H1 (cell line): ENCODE measurements around the gene OGFR. TPM values are rescaled to one million over a fixed set of nuclear protein-coding genes. Genes with fewer than 3 reads are reported as not detected.

Experiments used
- CTCF ChIA-PET: fragments of 300-600 bp; sonication (Branson Sonifier 250); formaldehyde crosslinking; loops from one replicate; lab custom pipeline; 2021; ENCODE audit not compliant: partially characterized antibody; lab: Charles Lee
- POLR2A ChIA-PET: fragments of 300-600 bp; sonication (Branson Sonifier 250); formaldehyde crosslinking; loops from one replicate; lab custom pipeline; 2021; ENCODE audit warnings: inconsistent platforms; ENCODE audit not compliant: partially characterized antibody; lab: Charles Lee
- DNase-seq, 2 experiments: peaks; one replicate each; pipeline versions ENCODE4 v3.0.0 to v3.0.0-alpha.2; 2010 to 2022; ENCODE audit warnings: low spot score in 2 of 2, low read depth in 1 of 2, mixed read lengths in 1 of 2
- FAIRE-seq: peaks from 2 replicates; lab custom pipeline; 2011; peaks lifted over from hg19 to GRCh38; lab: Jason Lieb, UNC
- H2AFZ ChIP-seq: 2 replicates; pipeline ENCODE4 v1.8.1; 2012; ENCODE audit warnings: low read length, inconsistent platforms
- H2AK5ac ChIP-seq: 2 replicates; pipeline ENCODE4 v1.6.1; 2013; ENCODE audit warnings: low read depth, low read length
- H2BK120ac ChIP-seq: replicated peaks from 2 replicates; pipeline ENCODE3; 2013; ENCODE audit warnings: low read depth, low read length, inconsistent platforms
- H2BK12ac ChIP-seq: 2 replicates; pipeline ENCODE4 v1.6.1; 2013; ENCODE audit warnings: low read depth, low read length
- H2BK15ac ChIP-seq: 2 replicates; pipeline ENCODE4 v1.6.1; 2013; ENCODE audit warnings: low read length
- H2BK20ac ChIP-seq: 2 replicates; pipeline ENCODE4 v1.6.1; 2013; ENCODE audit warnings: low read length
- H2BK5ac ChIP-seq: 2 replicates; pipeline ENCODE4 v1.6.1; 2013; ENCODE audit warnings: low read depth, low read length
- H3K14ac ChIP-seq: 2 replicates; pipeline ENCODE4 v1.6.1; 2013; ENCODE audit warnings: inconsistent platforms; ENCODE audit not compliant: insufficient read length
- H3K18ac ChIP-seq: 2 replicates; pipeline ENCODE4 v1.6.1; 2013; ENCODE audit warnings: low read length; ENCODE audit errors: extremely low read depth
- H3K23ac ChIP-seq: 2 replicates; pipeline ENCODE4 v1.6.1; 2013; ENCODE audit warnings: inconsistent platforms; ENCODE audit not compliant: insufficient read length
- H3K23me2 ChIP-seq: 2 replicates; pipeline ENCODE4 v1.6.1; 2013; ENCODE audit warnings: low read depth, low read length
- H3K27ac ChIP-seq: 2 replicates; pipeline ENCODE4 v1.6.1; 2011; ENCODE audit warnings: low read depth, low read length, inconsistent platforms
- H3K27me3 ChIP-seq, 4 experiments: replicated peaks in 1 of 4; 1 replicate in 1 of 4; 2 replicates in 3 of 4; pipeline versions ENCODE4 v1.6.1 to v1.8.1; 2011 to 2013; ENCODE audit warnings: low read length in 3 of 4, mild to moderate bottlenecking in 3 of 4, inconsistent platforms in 2 of 4, mixed read lengths in 2 of 4, moderate library complexity in 1 of 4; ENCODE audit not compliant: control insufficient read depth in 3 of 4, insufficient read depth in 3 of 4; ENCODE audit errors: extremely low read depth in 1 of 4
- H3K36me3 ChIP-seq, 4 experiments: 2 replicates each; pipeline versions ENCODE4 v1.6.1 to v1.8.1; 2011 to 2013; ENCODE audit warnings: mild to moderate bottlenecking in 4 of 4, low read length in 3 of 4, moderate library complexity in 2 of 4, control low read depth in 1 of 4, inconsistent platforms in 1 of 4; ENCODE audit not compliant: insufficient read depth in 4 of 4, control insufficient read depth in 2 of 4
- H3K4ac ChIP-seq: replicated peaks from 2 replicates; pipeline ENCODE3; 2013; ENCODE audit warnings: low read length, low read depth, mixed read lengths, inconsistent platforms; ENCODE audit not compliant: insufficient read length
- H3K4me1 ChIP-seq, 4 experiments: replicated peaks in 1 of 4; 1 replicate in 1 of 4; 2 replicates in 3 of 4; pipeline versions ENCODE4 v1.6.1 to v1.8.1; 2011 to 2013; ENCODE audit warnings: low read length in 3 of 4, inconsistent platforms in 2 of 4, mixed read lengths in 1 of 4; ENCODE audit not compliant: insufficient read depth in 4 of 4, control insufficient read depth in 3 of 4
- H3K4me2 ChIP-seq, 2 experiments: 2 replicates each; pipeline versions ENCODE4 v1.6.1 to v1.8.1; 2011 to 2013; ENCODE audit warnings: low read depth in 2 of 2, low read length in 2 of 2, control low read depth in 1 of 2, inconsistent platforms in 1 of 2, mild to moderate bottlenecking in 1 of 2; ENCODE audit not compliant: insufficient read depth in 1 of 2
- H3K4me3 ChIP-seq, 4 experiments: fragments of 200-600, 300-600 bp in 1 of 4; sonication (generic), shearing (Covaris generic), sonication (Bioruptor Twin) in 1 of 4; 2 replicates each; pipeline versions ENCODE4 v1.5.1 to v1.8.1; 2011 to 2016; ENCODE audit warnings: low read length in 4 of 4, low read depth in 3 of 4, control low read depth in 2 of 4, inconsistent platforms in 2 of 4, mild to moderate bottlenecking in 2 of 4, mixed read lengths in 1 of 4, moderate library complexity in 1 of 4; ENCODE audit not compliant: insufficient read depth in 2 of 4; ENCODE audit errors: extremely low read depth in 1 of 4
- H3K56ac ChIP-seq: replicated peaks from 2 replicates; pipeline ENCODE3; 2013; ENCODE audit warnings: low read depth, mild to moderate bottlenecking, mixed read lengths, low read length, inconsistent platforms; ENCODE audit not compliant: insufficient read length
- H3K79me1 ChIP-seq: 2 replicates; pipeline ENCODE4 v1.6.1; 2013; ENCODE audit warnings: low read depth, low read length, control low read depth
- H3K79me2 ChIP-seq, 2 experiments: 2 replicates each; pipeline versions ENCODE4 v1.6.1 to v1.8.1; 2012 to 2013; ENCODE audit warnings: low read length in 2 of 2, mild to moderate bottlenecking in 2 of 2, inconsistent platforms in 1 of 2; ENCODE audit not compliant: insufficient read depth in 2 of 2, control insufficient read depth in 1 of 2
- H3K9ac ChIP-seq, 4 experiments: replicated peaks in 1 of 4; 1 replicate in 1 of 4; 2 replicates in 3 of 4; pipeline versions ENCODE4 v1.6.1 to v1.8.1; 2011 to 2013; ENCODE audit warnings: low read depth in 3 of 4, low read length in 3 of 4, control low read depth in 2 of 4, mild to moderate bottlenecking in 2 of 4, moderate library complexity in 2 of 4, inconsistent platforms in 1 of 4; ENCODE audit errors: extremely low read depth in 1 of 4
- H3K9me3 ChIP-seq, 2 experiments: 2 replicates each; pipeline versions ENCODE4 v1.6.1 to v1.8.1; 2012 to 2013; ENCODE audit warnings: mild to moderate bottlenecking in 2 of 2, moderate library complexity in 2 of 2, control low read depth in 1 of 2, inconsistent platforms in 1 of 2, low read depth in 1 of 2, low read length in 1 of 2, mixed read lengths in 1 of 2; ENCODE audit not compliant: insufficient read depth in 2 of 2
- H4K20me1 ChIP-seq, 2 experiments: replicated peaks in 1 of 2; 2 replicates each; pipeline versions ENCODE3 to v1.8.1; 2011 to 2013; ENCODE audit warnings: inconsistent platforms in 2 of 2, low read length in 2 of 2, mild to moderate bottlenecking in 1 of 2; ENCODE audit not compliant: insufficient read depth in 2 of 2, control insufficient read depth in 1 of 2
- H4K5ac ChIP-seq: 2 replicates; pipeline ENCODE4 v1.6.1; 2013; ENCODE audit warnings: low read length, low read depth, mixed read lengths, inconsistent platforms; ENCODE audit not compliant: insufficient read length
- H4K8ac ChIP-seq: 2 replicates; pipeline ENCODE4 v1.8.0; 2013; ENCODE audit warnings: mild to moderate bottlenecking, moderate library complexity, low read length, inconsistent platforms; ENCODE audit not compliant: insufficient read depth; ENCODE audit errors: extremely low read depth
- H4K91ac ChIP-seq: replicated peaks from 2 replicates; pipeline ENCODE3; 2013; ENCODE audit warnings: low read length, mixed read lengths, inconsistent platforms; ENCODE audit not compliant: insufficient read length
- CEBPB ChIP-seq: IDR thresholded peaks from 2 replicates; pipeline ENCODE4 v1.6.1; 2012; ENCODE audit warnings: low read depth, low read length
- RBBP5 ChIP-seq: IDR thresholded peaks from 2 replicates; pipeline ENCODE4 v1.7.1; 2012; ENCODE audit warnings: low read depth, mild to moderate bottlenecking, inconsistent platforms, low read length, moderate library complexity, borderline replicate concordance
- SUZ12 ChIP-seq: fragments of 200-600 bp; sonication (generic); IDR thresholded peaks from 2 replicates; pipeline ENCODE4 v1.6.1; 2012; ENCODE audit warnings: mild to moderate bottlenecking, inconsistent platforms, low read length, moderate library complexity, mixed read lengths
- WGBS, 2 experiments: shearing (Covaris generic) in 1 of 2; methylation state at CpG; one replicate each; pipeline versions ENCODE4 v1.1.6 to v1.1.7; 2013 to 2015; ENCODE audit warnings: low lambda C conversion rate in 2 of 2, mixed read lengths in 2 of 2, inconsistent platforms in 1 of 2, low coverage in 1 of 2, missing lambda C conversion rate in 1 of 2; ENCODE audit not compliant: insufficient replicate concordance in 2 of 2, insufficient coverage in 1 of 2, insufficient read length in 1 of 2; ENCODE audit errors: extremely low coverage in 1 of 2, missing lambda C conversion rate in 1 of 2; 5-methylcytosine and 5-hydroxymethylcytosine counted together
- polyA plus RNA-seq, 7 experiments: library from polyadenylated mRNA; depleted of rRNA in 3 of 7; stranded (reverse) in 5 of 7; unstranded in 2 of 7; fragments of >200 nt in 5 of 7; fragments of 200-250 nt in 2 of 7; gene quantifications; 1 replicate in 5 of 7; 2 replicates in 1 of 7; 4 replicates in 1 of 7; pipeline versions ENCODE4 v1.2.1 to v1.2.3, GENCODE V29; 2011 to 2013; ENCODE audit warnings: missing spikeins in 2 of 7, mixed read lengths in 2 of 7
- total RNA-seq: library from RNA; stranded (reverse); fragmentation: NEBNext Ultra II Directional; extraction: Animal tissue kit (Norgen Biotek cat#: 25700); gene quantifications from 2 replicates; pipeline ENCODE4 v1.2.1, GENCODE V29; 2021

Gene OGFR
- total and polyA plus RNA-seq, 2 of the 8 experiments (the other 6 are each of a cell fraction or from before 2014, with no cell fraction given), result 13.9 to 25.1 TPM

GRCh38 chr20:62790075-62790474, 14.6 kb upstream of the OGFR start:
- no peak overlapping the region for H2BK5ac ChIP-seq
- H4K91ac ChIP-seq, result peak overlapping the region; percentile 31
- peak overlapping the region; percentile 47 for H3K4ac ChIP-seq
- no peaks in the 10 kb centered on the region for H3K79me1 ChIP-seq
- 0 out of 2 replicates have a peak overlapping the region, but pooled peaks have one; percentile 9 for H2AK5ac ChIP-seq
- TF ChIP-seq CEBPB (no peak), SUZ12 (no peak), RBBP5 (no peak)
- H3K27me3 ChIP-seq, result peaks cover 0 to 10% (median 4%) of the 10 kb centered on the region in 4 experiments; a peak in 5 of 7 replicates
- no peak for FAIRE-seq
- no peak overlapping the region for H4K5ac ChIP-seq
- H3K79me2 ChIP-seq, result no peaks in the 10 kb centered on the region
- DNase-seq, result no peak
- no peak overlapping the region for H3K4me3 ChIP-seq
- H3K23ac ChIP-seq, result no peak overlapping the region
- H3K36me3 ChIP-seq, result no peaks in the 10 kb centered on the region
- no peak overlapping the region for H3K18ac ChIP-seq
- ChIA-PET CTCF (interaction anchor here (0.9 to 6.4 kb wide), 30 partner anchors 7 to 290 kb away, joined by 3 to 65 read pairs (median 10); partner anchors contain the start of gene NTSR1), POLR2A (interaction anchor here (1.5 kb wide), 1 partner anchor 10 kb away, joined by 4 read pairs; no protein-coding TSS in a partner anchor)
- H3K14ac ChIP-seq, result no peak overlapping the region
- no peak overlapping the region for H3K56ac ChIP-seq
- H3K4me2 ChIP-seq, result no peak overlapping the region
- H4K20me1 ChIP-seq, result no peaks in the 10 kb centered on the region
- 91% methylated on average over 12 of the region's 12 CpGs; no CpG with 5 or more reads in 1 of the 2 experiments for WGBS, 2 experiments
- H3K9me3 ChIP-seq, result no peaks in the 10 kb centered on the region
- no peak overlapping the region for H3K27ac ChIP-seq
- no peak overlapping the region for H2AFZ ChIP-seq
- H3K9ac ChIP-seq, result no peak overlapping the region
- H2BK12ac ChIP-seq, result no peak overlapping the region; the same call in 1 of the 2 replicates
- H4K8ac ChIP-seq, result no peak overlapping the region
- H2BK120ac ChIP-seq, result no peak overlapping the region
- peaks cover 0 to 8% (median 5%) of the 10 kb centered on the region in 4 experiments; a peak in 4 of 7 replicates for H3K4me1 ChIP-seq
- no peak overlapping the region for H2BK20ac ChIP-seq
- no peak overlapping the region for H2BK15ac ChIP-seq
- peaks cover under 1% of the 10 kb centered on the region; the same call in 1 of the 2 replicates for H3K23me2 ChIP-seq
